GM10847 (cell line): ENCODE data around the gene DLST.

ENCODE experiments used
- POLR2A ChIP-seq: IDR thresholded peaks from 2 replicates; pipeline ENCODE4 v1.6.1; 2011; ENCODE audit not compliant: insufficient read length; ENCODE audit errors: extremely low read depth

Gene DLST

DNA sequence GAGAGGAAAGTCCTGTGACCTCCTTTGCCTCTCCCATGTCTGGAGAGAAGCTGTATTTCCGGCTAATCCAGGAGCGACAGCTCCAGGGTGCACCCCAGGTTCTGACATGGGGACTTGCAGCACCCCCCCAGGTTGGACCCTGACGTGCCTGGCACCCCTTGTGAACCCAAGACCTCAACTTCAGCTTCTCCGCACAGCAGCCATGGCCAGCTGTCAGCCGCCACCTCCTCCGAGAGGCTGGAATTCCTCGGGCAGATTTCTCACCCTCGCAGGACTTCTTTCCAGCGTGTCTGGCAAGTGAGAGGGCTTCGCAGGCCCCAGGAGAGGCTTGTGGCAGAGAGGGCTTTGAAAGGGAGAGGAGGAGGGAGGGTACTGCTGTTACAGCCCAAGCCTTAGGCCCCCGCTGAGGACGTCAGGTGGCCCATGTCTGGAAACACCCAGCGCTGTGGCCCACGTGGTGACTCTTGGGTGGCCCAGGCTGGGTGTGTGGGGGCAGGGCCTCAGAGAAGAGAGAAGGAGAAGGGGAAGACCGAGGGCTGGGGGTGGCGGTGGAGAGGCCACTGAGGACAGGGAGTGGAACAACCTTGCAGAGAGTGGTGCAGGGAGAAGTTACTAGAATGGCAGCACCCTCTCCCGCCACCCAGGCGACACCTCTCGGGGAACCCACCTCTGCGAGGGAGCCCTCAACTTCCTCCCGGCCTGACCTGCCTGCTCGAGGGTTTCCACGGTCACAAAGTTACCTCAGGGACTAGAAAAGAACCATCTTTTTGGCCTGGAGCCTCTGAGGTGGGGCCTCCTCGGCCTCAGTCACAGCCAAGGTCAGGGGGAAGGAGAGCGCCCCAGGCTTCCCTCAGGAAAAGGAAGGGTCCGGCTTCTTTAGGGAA is 53.0 kb downstream of the DLST start:
- TF ChIP-seq POLR2A = no peak

GRCh38 chr14:74935360-74935680 is 53.6 kb downstream of the DLST start:
- TF ChIP-seq POLR2A = no peak

DNA sequence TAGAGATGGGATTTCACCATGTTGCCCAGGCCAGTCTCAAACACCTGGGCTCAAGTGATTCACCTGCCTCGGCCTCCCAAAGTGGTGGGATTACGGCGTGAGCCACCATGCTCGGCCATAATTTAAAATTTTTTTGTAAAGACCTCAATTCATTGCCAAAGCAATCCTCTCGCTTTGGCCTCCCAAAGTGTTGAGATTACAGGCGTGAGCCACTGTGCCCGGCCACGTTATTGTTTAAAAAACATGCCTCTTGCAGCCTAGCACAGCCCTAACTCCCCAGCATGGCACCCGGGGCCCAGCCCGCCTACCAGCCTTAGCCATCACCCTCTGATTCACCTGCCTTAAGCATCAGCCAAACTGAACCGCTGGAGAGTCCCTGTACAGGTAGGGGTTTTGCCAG is 54.4 kb downstream of the DLST start:
- TF ChIP-seq POLR2A = no peak

- TF ChIP-seq POLR2A = no peak
Observed at GRCh38 chr14:74936731-74937130, 55.0 kb downstream of the DLST start.

DNA sequence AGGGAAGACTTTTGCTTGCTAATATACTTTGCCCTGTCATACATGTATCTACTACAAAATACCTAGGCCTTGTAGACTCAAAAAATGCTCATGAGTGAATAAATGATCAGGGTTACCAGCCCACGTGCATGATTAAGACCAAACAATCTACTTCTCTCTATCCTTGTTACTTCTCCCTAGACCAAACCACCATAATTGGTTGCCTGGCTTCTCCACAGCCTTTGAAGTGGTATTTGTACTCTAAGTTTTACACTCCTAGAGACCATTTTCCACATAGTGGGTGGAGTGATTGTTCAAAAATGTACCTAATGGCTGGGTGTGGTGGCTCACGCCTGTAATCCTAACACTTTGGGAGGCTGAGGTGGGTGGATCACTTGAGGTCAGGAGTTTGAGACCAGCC is 55.5 kb downstream of the DLST start:
- TF ChIP-seq POLR2A = no peak

DNA sequence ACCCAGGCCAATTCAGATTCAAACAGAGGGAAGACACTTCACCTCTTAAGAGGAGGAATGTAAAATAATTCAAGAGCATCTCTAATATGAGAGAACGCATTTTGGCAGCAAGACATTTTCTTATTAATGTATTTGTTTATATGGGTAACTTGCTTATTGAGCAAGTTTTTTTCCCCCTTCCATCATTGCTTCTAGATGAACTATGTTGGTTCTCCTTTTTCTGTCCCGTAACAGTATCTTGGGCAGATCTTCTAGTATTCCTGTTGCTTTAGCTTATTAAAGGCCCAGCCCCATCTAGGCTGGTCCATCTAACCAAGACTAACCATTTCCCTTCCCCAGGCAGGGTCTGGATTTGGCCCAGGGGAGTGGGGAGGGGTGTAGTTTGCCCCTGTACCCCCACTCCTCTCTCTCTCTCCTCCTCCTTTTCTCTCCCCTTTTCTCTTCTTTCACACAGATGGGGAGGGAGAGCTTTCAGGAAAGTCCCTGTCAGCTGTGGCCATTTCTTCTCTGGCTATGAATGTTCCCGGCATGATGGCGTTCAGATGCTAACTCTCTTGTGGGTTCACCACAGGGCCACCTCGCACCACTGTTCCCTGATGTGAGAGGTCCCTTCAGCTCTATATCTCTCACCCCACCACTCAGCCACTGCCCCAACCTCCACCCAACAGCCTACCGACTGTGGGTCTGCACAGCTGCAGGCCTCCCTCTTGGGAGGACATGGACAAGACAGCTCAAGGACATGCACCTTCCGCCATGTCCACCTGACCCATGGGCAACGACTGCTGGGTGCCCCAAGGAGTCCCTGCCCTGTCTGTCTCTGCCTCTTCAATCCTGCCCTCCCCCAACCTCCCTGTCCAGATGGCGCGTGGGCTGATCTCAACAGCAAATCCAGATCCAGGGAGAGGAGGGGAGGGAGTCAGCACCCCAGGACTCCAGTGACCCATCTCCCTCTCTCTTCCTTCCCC is 57.1 kb downstream of the DLST start:
- no peak for TF ChIP-seq POLR2A

- TF ChIP-seq POLR2A = no peak
Observed at GRCh38 chr14:74940956-74941565, 59.3 kb downstream of the DLST start.

DNA sequence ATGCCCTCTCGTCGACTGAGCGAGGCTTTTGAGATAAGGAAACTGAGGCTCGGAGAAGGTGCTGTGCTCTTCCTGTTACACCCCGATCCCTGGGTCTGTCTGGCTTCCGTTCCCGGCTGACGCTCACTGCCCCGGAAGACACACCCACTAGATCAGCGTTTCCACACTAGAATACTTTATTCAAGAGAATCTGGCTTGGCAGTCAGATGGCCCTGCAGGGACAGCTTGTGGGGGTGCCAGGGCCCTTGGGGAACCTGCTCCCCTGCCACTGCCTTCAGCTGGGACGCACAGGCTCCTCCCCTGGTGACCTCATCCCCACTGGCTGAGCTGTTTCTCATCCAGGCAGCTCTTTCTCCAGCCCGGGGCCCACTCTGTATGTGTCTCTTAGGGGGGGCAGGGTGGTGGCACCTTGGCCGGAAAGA is 60.0 kb downstream of the DLST start:
- TF ChIP-seq POLR2A = peak; percentile 48

- TF ChIP-seq POLR2A = no peak
Observed at GRCh38 chr14:74942181-74942580, 60.5 kb downstream of the DLST start.

DNA sequence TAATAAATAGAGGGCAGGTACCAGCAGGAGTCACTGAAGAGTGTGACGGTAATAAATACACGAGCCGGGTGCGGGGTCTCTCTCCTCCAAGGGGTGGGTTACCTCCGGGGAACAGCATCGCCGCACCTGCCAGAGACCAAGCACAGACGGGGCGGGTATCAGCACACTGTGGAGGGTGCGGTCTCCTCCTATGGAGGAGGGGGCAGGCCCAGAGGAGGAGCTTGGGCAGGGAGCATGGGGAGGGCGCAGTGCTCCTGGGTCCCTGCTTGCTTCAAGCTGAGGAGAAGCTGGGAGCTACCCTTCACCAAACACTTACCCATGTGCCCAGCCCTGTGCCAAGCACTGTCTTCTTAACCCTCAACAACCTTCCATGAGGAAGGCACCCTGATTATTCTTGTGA is 60.9 kb downstream of the DLST start:
- TF ChIP-seq POLR2A = peak; percentile 35

- TF ChIP-seq POLR2A = no peak
Observed at GRCh38 chr14:74945261-74945851, 63.6 kb downstream of the DLST start.

DNA sequence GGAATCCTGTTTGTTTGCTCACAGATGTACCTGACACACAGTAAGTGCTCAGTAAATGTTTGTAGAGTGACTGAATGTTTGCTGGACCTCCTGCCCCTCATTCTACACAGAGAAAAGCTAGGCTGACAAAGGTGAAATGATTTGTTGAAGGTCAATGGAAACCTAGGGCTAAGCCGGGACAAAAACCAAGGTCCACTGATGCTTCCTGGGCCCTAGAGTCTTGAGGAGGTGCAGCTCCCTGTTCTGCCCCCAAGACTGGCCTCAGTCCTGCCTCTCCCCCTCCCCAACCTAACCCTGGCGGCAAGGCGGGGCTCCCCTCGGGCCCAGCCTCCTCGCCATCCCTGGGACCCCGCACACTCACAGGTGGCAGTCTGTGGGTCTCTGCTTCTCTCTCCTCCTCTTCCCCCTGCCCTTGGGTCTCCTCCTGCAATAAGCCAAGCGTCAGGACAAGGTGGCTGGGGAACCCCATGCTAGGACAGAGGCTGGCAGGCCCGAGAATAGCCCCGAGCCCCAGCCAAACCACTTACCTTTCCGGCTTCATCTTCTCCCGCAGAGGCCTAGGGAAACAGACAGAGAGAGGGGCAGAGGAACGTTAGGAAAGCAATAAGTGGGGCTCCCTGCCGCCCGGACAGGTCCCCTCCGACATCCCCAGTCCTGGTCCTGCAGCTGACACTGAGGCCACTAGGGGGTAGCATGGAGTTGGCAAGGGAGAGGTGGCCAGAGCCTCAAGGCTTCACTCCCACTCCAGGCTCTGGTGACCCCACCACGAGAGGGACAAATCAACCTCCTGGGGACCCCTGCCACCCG is 64.3 kb downstream of the DLST start:
- no peak for TF ChIP-seq POLR2A

DNA sequence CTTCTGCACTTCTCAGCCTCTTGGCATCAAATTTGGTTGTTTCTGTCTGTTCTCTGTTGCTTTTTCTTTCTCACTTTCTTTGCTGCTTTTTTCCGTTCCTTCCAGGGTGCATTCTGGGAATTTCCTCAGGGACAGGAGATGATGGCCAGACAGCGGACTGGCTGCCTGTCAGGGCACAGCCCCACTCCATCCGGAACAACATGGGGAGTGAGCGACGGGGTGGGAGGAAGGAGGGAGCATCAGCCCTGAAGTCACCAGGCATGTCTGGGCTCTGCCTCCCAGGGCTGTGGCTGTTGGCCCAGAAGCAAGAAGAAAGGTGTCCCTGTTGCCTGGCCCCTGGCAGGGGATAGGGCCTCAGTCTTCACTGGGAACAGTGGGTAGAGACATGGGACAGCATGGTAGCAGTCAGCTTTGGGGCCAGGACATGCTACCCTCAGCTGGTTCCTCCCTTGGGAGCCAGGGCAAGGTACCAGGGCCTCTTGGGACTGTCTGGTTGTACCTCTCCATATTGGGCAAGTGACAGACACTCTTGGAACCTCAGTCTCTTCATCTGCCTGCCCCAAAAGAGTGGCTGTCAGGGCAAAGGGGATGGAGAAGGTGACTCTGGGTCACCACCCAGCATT is 65.1 kb downstream of the DLST start:
- no peak for TF ChIP-seq POLR2A

DNA sequence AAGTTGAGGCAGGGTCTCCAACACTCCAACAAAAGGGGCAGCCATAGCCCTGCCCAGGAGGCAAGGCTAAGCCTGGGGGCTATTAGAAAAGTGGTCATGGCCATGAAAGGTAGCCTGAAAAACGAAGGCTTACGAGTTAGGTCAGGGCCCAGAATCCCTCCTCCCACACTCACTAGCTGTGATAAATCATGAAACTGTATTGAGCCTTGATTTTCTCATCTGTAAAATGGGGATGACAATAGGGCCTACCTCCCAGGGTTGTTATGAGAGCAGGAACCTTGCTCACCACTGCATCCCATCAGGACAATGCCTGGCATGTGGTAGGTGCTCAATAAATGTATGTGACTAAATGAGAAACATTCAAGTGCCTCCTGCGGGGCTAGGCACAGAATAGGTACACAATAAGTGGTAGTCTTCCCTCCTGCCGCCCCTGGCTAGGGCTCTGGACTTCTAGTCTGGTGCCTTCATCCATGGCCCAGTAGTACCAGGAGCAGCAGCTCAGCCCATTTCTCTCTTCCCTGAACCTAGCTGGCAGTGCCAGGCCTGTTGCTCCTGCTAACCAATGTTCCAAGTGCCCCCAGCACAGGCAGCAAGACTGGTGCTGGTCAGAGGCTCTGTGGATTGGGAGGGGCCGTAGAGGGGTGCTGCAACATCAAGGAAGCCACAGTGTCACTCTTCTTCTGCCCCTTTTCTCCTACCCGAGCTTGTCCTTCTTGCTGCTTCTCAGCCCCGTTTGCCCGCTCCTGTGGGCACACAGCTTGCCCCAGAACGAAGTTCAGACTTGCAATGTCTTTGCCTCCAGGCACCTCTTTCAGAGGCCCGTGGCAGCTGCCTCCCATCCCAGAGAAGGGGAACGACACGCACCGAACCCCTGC is 65.9 kb downstream of the DLST start:
- no peak for TF ChIP-seq POLR2A
